ENCODE results near the gene PRKCE.

- TF ChIP-seq POLR2A (IDR thresholded peaks at IDR 0.05), result no peak
- TF ChIP-seq, protein P1, sequence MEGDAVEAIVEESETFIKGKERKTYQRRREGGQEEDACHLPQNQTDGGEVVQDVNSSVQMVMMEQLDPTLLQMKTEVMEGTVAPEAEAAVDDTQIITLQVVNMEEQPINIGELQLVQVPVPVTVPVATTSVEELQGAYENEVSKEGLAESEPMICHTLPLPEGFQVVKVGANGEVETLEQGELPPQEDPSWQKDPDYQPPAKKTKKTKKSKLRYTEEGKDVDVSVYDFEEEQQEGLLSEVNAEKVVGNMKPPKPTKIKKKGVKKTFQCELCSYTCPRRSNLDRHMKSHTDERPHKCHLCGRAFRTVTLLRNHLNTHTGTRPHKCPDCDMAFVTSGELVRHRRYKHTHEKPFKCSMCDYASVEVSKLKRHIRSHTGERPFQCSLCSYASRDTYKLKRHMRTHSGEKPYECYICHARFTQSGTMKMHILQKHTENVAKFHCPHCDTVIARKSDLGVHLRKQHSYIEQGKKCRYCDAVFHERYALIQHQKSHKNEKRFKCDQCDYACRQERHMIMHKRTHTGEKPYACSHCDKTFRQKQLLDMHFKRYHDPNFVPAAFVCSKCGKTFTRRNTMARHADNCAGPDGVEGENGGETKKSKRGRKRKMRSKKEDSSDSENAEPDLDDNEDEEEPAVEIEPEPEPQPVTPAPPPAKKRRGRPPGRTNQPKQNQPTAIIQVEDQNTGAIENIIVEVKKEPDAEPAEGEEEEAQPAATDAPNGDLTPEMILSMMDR (IDR thresholded peaks at IDR 0.05), result no peak
Observed at GRCh38 chr2:45812011-45812500, 160.6 kb downstream of the PRKCE start.
